GM12891 (cell line): ENCODE measurements around the gene APOL6.

Experiments
- DNase-seq: peaks from one replicate; pipeline ENCODE4 v3.0.0; 2011; ENCODE audit warnings: low spot score; ENCODE audit not compliant: insufficient read length
- FAIRE-seq: peaks from 2 replicates; lab custom pipeline; 2011; peaks lifted over from hg19 to GRCh38; lab: Jason Lieb, UNC
- PAX5 ChIP-seq: IDR thresholded peaks from 2 replicates; pipeline ENCODE4 v1.6.1; 2011; ENCODE audit warnings: low read length, moderate library complexity, mild to moderate bottlenecking; ENCODE audit not compliant: insufficient read depth, severe bottlenecking
- POLR2A ChIP-seq: IDR thresholded peaks from 2 replicates; pipeline ENCODE4 v1.6.1; 2011; ENCODE audit warnings: low read depth, low read length, control low read depth
- POLR2AphosphoS5 ChIP-seq: IDR thresholded peaks from 2 replicates; pipeline ENCODE4 v1.6.1; 2011; ENCODE audit warnings: low read depth, low read length, control low read depth
- POU2F2 ChIP-seq: IDR thresholded peaks from 2 replicates; pipeline ENCODE4 v1.6.1; 2011; ENCODE audit warnings: low read depth, mild to moderate bottlenecking, control low read depth, low read length, moderate library complexity
- SPI1 ChIP-seq: IDR thresholded peaks from 2 replicates; pipeline ENCODE4 v1.6.1; 2011; ENCODE audit warnings: low read depth, low read length, control low read depth
- TAF1 ChIP-seq: IDR thresholded peaks from 2 replicates; pipeline ENCODE4 v1.6.1; 2011; ENCODE audit warnings: low read depth, low read length, control low read depth

Gene APOL6

GRCh38 chr22:35606916-35607315 is 41.3 kb upstream of the APOL6 start:
- FAIRE-seq (no peak), DNase-seq (no peak)
- TF ChIP-seq POLR2AphosphoS5 (no peak), POU2F2 (no peak), POLR2A (no peak), SPI1 (no peak), TAF1 (no peak)

- TF ChIP-seq POLR2A (no peak), PAX5 (no peak), POU2F2 (no peak), SPI1 (no peak), POLR2AphosphoS5 (no peak), TAF1 (no peak)
- FAIRE-seq (no peak), DNase-seq (no peak)
Measured at GRCh38 chr22:35608088-35608487, 40.2 kb upstream of the APOL6 start.

GRCh38 chr22:35609261-35609660 is 39.0 kb upstream of the APOL6 start:
- TF ChIP-seq SPI1: no peak
- no peak for TF ChIP-seq POLR2A
- no peak for TF ChIP-seq POU2F2
- no peak for TF ChIP-seq PAX5
- no peak for TF ChIP-seq TAF1
- FAIRE-seq (no peak), DNase-seq (no peak)

- FAIRE-seq (no peak), DNase-seq (no peak)
- no peak for TF ChIP-seq POU2F2
- TF ChIP-seq TAF1: no peak
- no peak for TF ChIP-seq POLR2AphosphoS5
- no peak for TF ChIP-seq POLR2A
- no peak for TF ChIP-seq PAX5
Measured at GRCh38 chr22:35609761-35610160, 38.5 kb upstream of the APOL6 start.

- FAIRE-seq: no peak
- no peak for DNase-seq
- TF ChIP-seq PAX5 (no peak), SPI1 (no peak), POLR2A (no peak), TAF1 (no peak), POLR2AphosphoS5 (no peak), POU2F2 (no peak)
Measured at GRCh38 chr22:35610741-35611140, 37.5 kb upstream of the APOL6 start.

- TF ChIP-seq TAF1 (no peak), SPI1 (no peak), POU2F2 (no peak), POLR2AphosphoS5 (no peak), POLR2A (no peak), PAX5 (no peak)
- FAIRE-seq: peak; percentile 71
- no peak for DNase-seq
Measured at GRCh38 chr22:35611200-35611890, 36.9 kb upstream of the APOL6 start.

- DNase-seq (no peak), FAIRE-seq (no peak)
- peak; percentile 61 for TF ChIP-seq SPI1
- TF ChIP-seq PAX5: no peak
Measured at GRCh38 chr22:35611891-35612576, 36.2 kb upstream of the APOL6 start.

- DNase-seq (no peak), FAIRE-seq (no peak)
- TF ChIP-seq POLR2A (no peak), SPI1 (no peak), PAX5 (no peak)
Measured at GRCh38 chr22:35612903-35613302, 35.3 kb upstream of the APOL6 start.

GRCh38 chr22:35614404-35614803 is 33.8 kb upstream of the APOL6 start:
- DNase-seq (no peak), FAIRE-seq (no peak)
- no peak for TF ChIP-seq PAX5
- no peak for TF ChIP-seq POLR2AphosphoS5
- no peak for TF ChIP-seq POLR2A
- TF ChIP-seq POU2F2: no peak
- no peak for TF ChIP-seq TAF1
- TF ChIP-seq SPI1: no peak

- TF ChIP-seq PAX5: no peak
- DNase-seq: no peak
- no peak for FAIRE-seq
Measured at GRCh38 chr22:35615156-35615555, 33.1 kb upstream of the APOL6 start.
